HG03280 (cell line): ENCODE data around the gene SPRYD7.
"Not testable (repeated sequence)": the region's sequence is repeated elsewhere in the genome, so short reads cannot be mapped to it uniquely, and the experiment has no call there.

Experiments used
- ATAC-seq: cut with Tn5 transposase; IDR thresholded peaks from one replicate; pipeline ENCODE4 v1.9.1; 2021; ENCODE audit warnings: mild to moderate bottlenecking, moderate library complexity; ENCODE audit not compliant: unreplicated experiment

Gene SPRYD7

DNA sequence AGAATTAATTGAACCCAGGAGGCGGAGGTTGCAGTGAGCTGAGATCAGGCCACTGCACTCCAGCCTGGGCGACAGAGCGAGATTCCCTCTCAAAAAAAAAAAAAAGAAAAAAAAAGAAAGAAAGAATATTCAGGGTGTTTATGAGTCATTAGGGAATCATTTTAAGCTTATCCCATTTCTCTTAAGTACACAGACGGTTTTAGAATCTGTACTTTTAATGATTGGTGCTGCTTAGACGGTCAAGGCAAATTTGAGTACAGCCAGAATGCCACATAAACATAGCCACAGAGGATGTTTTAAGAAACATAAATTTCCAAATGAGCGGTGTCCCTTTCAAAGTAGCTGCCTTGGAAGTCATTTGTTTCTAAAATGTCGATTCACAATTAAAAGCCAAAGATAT, 2.6 kb downstream of the SPRYD7 start:
- ATAC-seq = no peak

- ATAC-seq = no peak
Measured at GRCh38 chr13:49932868-49933267, 3.3 kb downstream of the SPRYD7 start.

GRCh38 chr13:49932066-49932465, 4.1 kb downstream of the SPRYD7 start:
- ATAC-seq = no peak

DNA sequence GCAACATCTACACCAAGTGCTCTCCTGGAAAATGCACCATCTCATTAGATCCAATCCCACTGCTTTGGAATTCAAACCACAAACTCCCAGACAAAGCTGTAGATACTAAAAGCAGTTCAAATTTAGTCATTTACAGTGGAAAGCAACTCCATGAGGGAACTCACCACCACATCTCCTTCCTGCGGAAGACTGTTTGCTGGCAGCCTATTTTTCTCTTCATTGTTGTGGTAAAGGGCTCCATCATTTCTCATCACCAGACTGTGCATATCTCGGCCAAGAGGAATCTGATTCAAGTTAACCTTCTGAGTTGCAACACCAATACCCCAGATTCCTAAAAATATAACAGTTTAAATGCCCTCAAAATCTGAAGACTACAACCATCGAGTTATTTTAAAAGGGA, 8.4 kb downstream of the SPRYD7 start:
- no peak for ATAC-seq

DNA sequence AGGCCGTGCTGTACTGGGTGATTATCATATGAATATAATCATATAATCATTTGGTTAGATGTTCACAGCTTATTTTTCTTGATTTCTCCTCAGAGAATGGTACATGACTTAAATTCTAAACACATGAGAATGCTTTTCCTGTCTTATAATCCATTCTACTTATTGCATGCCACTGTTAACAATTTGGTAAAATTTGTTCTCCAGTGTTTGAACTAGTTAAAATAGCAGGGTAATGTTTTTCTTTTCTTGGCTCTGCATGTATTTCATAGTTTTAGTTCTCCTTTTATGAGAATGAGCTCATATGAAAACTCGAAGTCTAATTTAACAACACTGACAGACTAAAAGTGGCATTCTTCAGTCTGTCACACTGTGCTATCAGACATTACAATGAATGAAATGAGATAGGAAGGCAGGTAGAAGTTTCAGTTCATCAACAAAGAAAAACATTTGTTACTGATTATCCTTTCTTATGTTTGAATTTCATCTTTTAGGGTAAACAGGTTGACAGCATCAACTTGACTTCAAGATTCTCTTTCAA, 10.2 kb downstream of the SPRYD7 start:
- no peak for ATAC-seq

- no peak for ATAC-seq
Measured at GRCh38 chr13:49922301-49922700, 13.8 kb downstream of the SPRYD7 start.

GRCh38 chr13:49920969-49921368, 15.2 kb downstream of the SPRYD7 start:
- ATAC-seq = not testable (repeated sequence)

DNA sequence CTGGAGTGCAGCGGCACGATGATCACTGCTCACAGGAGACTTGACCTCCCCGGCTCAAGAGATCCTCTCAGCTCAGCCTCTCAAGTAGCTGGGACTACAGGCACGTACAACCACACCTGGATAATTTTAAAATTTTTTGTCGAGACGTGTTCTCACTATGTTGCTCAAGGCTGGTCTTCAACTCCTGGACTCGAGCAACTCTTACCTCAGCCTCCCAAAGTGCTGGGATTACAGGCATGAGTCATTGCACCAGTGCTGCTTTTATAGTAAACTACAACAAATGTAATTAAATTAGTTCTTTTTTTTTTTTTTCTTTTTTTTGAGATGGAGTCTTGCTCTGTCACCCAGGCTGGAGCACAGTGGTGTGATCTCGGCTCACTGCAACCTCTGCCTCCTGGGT, 18.0 kb downstream of the SPRYD7 start:
- not testable (repeated sequence) for ATAC-seq

DNA sequence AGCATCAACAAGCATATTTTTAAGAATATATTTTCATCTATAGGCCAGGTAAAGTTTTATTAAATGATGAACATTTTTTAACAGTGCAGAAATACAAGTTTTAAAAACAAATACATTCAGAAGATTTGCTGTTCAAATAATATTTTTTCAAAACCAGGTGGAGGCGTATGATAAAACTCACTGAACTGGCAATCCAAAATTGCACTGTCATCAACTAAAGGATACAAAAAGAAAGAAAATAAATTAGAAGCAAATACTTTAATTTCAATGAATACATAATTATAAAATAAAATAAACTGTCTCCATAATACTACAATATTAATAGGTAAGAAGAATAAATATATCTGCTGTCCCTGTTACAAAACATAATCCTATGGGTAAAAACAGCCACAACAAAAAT, 21.2 kb downstream of the SPRYD7 start:
- ATAC-seq = no peak

DNA sequence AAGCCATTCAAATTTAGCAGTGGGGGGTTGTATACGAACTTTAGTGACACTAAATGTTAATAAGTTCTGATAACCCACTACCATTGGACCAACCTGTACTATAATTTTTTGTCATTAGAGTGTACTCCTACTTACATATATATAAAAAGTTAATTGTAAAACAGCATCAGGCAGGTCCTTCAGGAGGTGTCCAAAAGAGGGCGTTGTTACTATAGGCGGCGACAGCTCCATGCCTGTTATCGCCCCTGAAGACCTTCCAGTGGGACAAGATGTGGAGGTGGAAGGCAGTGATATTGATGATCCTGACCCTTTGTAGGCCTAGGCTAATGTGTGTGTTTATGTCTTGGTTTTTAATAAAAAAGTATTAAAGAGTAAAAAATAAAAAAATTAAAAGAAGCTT, 27.5 kb downstream of the SPRYD7 start:
- ATAC-seq = no peak

- no peak for ATAC-seq
Measured at GRCh38 chr13:49904729-49905456, 31.2 kb downstream of the SPRYD7 start.

DNA sequence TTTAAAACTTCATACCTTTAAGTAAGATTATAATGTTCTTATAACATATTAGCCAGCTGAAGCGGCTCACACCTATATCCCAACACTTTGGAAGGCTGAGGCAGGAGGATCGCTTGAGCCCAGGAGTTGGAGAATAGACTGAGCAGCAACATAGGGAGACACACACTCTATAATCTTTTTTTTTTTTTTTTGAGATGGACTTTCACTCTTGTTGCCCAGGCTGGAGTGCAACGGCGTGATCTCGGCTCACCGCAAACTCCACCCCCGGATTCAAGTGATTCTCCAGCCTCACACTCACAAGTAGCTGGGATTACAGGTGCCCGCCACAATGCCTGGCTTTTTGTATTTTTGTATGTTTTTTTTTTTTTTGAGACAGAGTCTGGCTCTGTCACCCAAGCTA, 37.3 kb downstream of the SPRYD7 start:
- ATAC-seq = no peak

GRCh38 chr13:49897713-49898112, 38.4 kb downstream of the SPRYD7 start:
- ATAC-seq = no peak

DNA sequence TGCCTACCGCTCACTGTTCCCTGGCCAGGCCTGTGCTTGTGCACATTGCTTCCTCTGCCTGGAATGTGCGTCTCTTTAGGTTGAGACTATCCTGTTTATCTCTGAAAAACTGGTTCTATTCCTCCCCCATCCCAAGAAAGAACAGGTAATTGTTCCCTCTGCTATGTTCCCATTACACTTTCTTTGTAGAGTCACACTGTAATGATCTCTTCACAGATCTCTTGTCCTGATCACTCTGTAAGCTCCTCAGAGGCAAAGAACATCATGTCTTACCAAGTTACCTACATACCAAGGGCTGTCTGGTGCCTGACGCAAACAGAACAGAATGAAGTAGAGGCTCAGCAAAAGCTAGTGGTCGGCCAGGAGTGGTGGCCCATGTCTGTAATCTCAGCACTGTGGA, 40.3 kb downstream of the SPRYD7 start:
- ATAC-seq = no peak

- ATAC-seq = no peak
Measured at GRCh38 chr13:49893591-49893990, 42.5 kb downstream of the SPRYD7 start.

GRCh38 chr13:49890376-49890775, 45.8 kb downstream of the SPRYD7 start:
- no peak for ATAC-seq

DNA sequence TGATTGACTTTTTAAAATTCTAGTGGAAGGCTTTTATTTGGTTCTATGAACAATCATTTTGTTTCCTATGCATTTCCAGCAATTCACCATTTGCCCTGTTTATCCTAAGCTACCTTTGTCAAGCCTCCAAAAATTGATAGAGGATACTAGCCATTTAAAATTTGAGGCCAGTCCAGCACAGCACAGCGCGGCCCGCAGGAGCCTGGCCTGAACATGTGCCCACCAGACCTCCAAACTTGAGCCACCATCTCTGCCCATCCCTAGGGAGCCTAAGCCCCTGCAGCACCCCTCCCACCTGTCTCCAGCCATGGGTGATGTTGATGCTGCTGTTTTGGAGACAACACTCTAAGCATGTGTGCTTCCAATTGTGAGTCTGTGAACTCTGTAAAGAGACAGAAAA, 57.5 kb downstream of the SPRYD7 start:
- ATAC-seq = no peak

DNA sequence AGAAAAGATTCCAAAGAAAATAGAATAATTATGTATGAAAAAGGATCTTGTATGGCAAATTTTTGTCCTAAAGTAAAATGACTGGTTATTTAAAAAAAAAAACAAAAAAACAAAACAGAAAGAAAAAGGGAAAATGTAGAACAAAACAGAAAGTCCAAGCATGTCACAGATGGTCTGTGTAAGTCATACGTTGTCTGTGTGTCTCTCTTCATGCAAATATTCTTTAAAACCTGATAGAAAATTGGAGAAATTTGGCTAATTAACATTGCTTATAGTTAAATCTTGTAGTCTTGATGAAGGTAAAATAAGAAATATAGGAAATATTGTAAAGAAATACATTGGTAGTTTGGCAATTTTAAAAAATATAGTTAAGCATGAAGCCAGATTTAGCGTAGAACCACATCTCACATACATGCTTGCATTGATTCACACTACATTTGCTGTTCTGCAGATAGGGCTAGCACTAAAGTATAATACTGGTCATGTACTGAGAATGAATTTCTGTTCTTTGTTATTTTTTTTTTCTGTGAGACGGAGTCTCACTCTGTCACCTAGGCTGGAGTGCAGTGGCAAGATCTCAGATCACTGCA, 58.4 kb downstream of the SPRYD7 start:
- ATAC-seq = no peak

DNA sequence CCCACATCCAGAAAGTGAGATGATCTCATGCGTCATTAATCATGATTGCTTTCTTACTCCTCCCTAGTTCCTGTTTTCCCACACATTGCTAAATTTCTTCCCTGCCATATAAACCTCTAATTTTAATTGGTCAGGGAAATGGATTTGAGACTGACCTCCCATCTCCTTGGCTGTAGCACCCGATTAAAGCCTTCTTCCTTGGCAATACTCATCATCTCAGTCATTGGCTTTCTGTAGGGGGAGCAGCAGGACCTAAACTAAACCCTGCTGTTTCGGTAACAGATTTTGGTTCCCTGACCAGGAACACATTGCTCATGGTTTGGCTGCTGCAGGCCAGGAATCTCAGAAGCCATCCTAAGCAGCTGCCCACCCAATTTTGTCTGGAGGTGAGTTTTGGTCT, 61.7 kb downstream of the SPRYD7 start:
- no peak for ATAC-seq

DNA sequence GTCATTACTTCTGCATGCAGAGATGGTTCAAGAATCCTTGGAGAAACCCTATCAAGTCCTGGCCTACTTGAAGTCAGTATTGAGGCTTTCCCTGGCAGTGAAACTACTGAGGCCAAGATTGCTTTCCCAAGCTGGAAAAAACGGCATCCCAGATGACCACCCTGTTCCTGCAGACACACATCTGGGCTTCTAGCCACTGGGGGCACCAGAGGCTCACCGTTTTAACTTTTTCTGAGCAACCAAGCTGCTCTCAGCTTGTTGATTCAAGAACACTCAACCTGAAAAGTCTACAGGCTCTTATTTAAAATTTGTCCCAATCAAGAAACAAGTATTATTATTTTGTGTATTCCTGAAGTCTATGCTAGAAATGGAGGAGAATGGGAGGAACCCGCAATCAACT, 66.6 kb downstream of the SPRYD7 start:
- ATAC-seq = no peak

DNA sequence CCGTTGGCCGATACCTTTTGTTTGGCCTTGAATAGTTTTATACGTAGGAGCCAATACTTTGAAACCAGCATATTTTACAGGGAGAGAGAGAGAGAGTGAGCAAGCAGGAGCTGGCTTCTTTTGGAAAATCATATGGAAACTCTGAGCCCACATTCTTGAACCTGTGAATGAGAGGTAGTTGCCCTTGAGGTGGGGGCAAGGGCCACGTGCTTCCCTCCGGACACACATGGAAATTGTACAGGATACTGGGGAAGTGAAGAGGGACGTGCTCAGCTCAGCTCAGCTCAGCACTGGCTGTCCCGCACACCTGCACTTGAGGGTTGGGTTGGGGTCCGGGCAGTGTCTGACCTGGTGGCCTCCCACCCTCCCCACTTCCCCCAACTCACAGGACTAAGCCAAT, 68.3 kb downstream of the SPRYD7 start:
- no peak for ATAC-seq

DNA sequence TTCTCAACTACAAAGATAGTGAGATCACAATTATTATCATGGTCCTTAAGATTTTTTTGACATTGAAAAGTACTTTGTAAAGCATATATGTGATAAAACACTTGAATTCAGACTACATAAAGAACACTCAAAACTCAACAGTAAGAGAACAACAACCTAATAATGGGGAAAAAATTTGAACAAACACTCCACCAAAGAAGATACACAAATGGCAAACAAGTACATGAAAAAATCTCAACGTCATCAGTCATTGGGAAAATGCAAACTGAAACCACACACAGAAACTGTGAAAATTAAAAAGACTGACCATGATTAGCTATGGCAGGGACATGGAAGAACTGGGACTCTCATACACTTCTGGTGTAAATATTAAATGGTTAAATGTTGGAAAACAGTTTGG, 70.9 kb downstream of the SPRYD7 start:
- ATAC-seq = no peak

DNA sequence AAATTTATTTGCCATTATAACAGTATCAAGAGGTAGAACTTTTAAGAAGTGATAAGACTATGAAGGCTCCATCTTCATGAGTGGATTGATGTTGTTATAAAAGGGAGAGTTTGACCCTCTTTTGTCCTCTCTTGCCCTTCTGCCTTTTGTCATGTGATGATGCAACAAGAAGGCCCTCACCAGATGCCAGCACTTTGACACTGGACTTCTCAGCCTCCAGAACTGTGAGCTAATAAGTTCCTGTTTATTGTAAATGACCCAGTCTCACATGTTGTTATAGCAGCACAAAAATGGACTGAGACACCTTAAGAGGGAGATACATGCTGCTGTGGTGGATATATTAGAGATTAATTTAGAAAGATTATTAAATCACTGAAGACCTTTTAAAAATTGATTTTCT, 71.6 kb downstream of the SPRYD7 start:
- ATAC-seq = no peak
